ENCODE data around the gene MIER2.

MIER2 gene

GRCh38 chr19:376111-376470 is 31.5 kb upstream of the MIER2 start:
- H3K36me3 ChIP-seq (ENCODE audit: control insufficient read depth, low read length), result no peaks in the 10 kb centered on the region
- no peaks in the 10 kb centered on the region for H3K9me2 ChIP-seq (replicated peaks; ENCODE audit: control insufficient read depth, low read length)
- no peaks in the 10 kb centered on the region for H3F3A ChIP-seq (ENCODE audit: control insufficient read depth, insufficient read depth)
- H3K4me2 ChIP-seq (ENCODE audit: low read length), result no peak overlapping the region
- TF ChIP-seq EZH2phosphoT487 (IDR thresholded peaks at IDR 0.05; ENCODE audit: borderline replicate concordance, low read length), result no peak
- TF ChIP-seq CTCF (IDR thresholded peaks at IDR 0.05; ENCODE audit: low read depth, low read length, poor library complexity, severe bottlenecking), result no peak
- H3K4me1 ChIP-seq (ENCODE audit: control insufficient read depth, low read length), result peaks cover 17% of the 10 kb centered on the region
- H3K4me3 ChIP-seq (ENCODE audit: low read length), result no peak overlapping the region
- H3K79me2 ChIP-seq (ENCODE audit: control insufficient read depth, low read length), result no peaks in the 10 kb centered on the region
- peaks cover 6% of the 10 kb centered on the region for H3K9me3 ChIP-seq (ENCODE audit: control insufficient read depth, insufficient read depth, low read length)
- H4K20me1 ChIP-seq (ENCODE audit: control insufficient read depth, insufficient read depth, low read depth, low read length), result no peaks in the 10 kb centered on the region
- H3K27me3 ChIP-seq (ENCODE audit: control insufficient read depth, low read length), result no peaks in the 10 kb centered on the region
- H3K27ac ChIP-seq (ENCODE audit: low read depth, low read length), result no peak overlapping the region

GRCh38 chr19:375395-376110 is 31.0 kb upstream of the MIER2 start:
- Histone ChIP-seq H4K20me1 (ENCODE audit: control insufficient read depth, insufficient read depth, low read depth, low read length) (no peaks in the 10 kb centered on the region), H3K27ac (ENCODE audit: low read depth, low read length) (no peak overlapping the region), H3K4me3 (ENCODE audit: low read length) (no peak overlapping the region), H3K27me3 (ENCODE audit: control insufficient read depth, low read length) (no peaks in the 10 kb centered on the region), H3F3A (ENCODE audit: control insufficient read depth, insufficient read depth) (no peaks in the 10 kb centered on the region), H3K4me2 (ENCODE audit: low read length) (no peak overlapping the region), H3K9me2 (replicated peaks; ENCODE audit: control insufficient read depth, low read length) (no peaks in the 10 kb centered on the region), H3K9me3 (ENCODE audit: control insufficient read depth, insufficient read depth, low read length) (peaks cover 6% of the 10 kb centered on the region), H3K4me1 (ENCODE audit: control insufficient read depth, low read length) (peaks cover 20% of the 10 kb centered on the region), H3K79me2 (ENCODE audit: control insufficient read depth, low read length) (no peaks in the 10 kb centered on the region), H3K36me3 (ENCODE audit: control insufficient read depth, low read length) (no peaks in the 10 kb centered on the region)
- TF ChIP-seq CTCF (IDR thresholded peaks at IDR 0.05; ENCODE audit: low read depth, low read length, poor library complexity, severe bottlenecking), result no peak
- no peak for TF ChIP-seq EZH2phosphoT487 (IDR thresholded peaks at IDR 0.05; ENCODE audit: borderline replicate concordance, low read length)

- H3K27me3 ChIP-seq (ENCODE audit: control insufficient read depth, low read length), result no peaks in the 10 kb centered on the region
- no peaks in the 10 kb centered on the region for H4K20me1 ChIP-seq (ENCODE audit: control insufficient read depth, insufficient read depth, low read depth, low read length)
- no peaks in the 10 kb centered on the region for H3K9me2 ChIP-seq (replicated peaks; ENCODE audit: control insufficient read depth, low read length)
- H3K4me3 ChIP-seq (ENCODE audit: low read length), result no peak overlapping the region
- H3K4me2 ChIP-seq (ENCODE audit: low read length), result no peak overlapping the region
- H3K9me3 ChIP-seq (ENCODE audit: control insufficient read depth, insufficient read depth, low read length), result peaks cover 2% of the 10 kb centered on the region
- TF ChIP-seq EZH2phosphoT487 (IDR thresholded peaks at IDR 0.05; ENCODE audit: borderline replicate concordance, low read length), result no peak
- TF ChIP-seq CTCF (IDR thresholded peaks at IDR 0.05; ENCODE audit: low read depth, low read length, poor library complexity, severe bottlenecking), result no peak
- H3K27ac ChIP-seq (ENCODE audit: low read depth, low read length), result no peak overlapping the region
- H3K79me2 ChIP-seq (ENCODE audit: control insufficient read depth, low read length), result no peaks in the 10 kb centered on the region
- peaks cover 20% of the 10 kb centered on the region for H3K4me1 ChIP-seq (ENCODE audit: control insufficient read depth, low read length)
- no peaks in the 10 kb centered on the region for H3K36me3 ChIP-seq (ENCODE audit: control insufficient read depth, low read length)
- no peaks in the 10 kb centered on the region for H3F3A ChIP-seq (ENCODE audit: control insufficient read depth, insufficient read depth)
Measured at GRCh38 chr19:374886-375235, 30.3 kb upstream of the MIER2 start.
